Stimulated activated CD4-positive, alpha-beta T cell treated with anti-CD3 and anti-CD28 coated beads, Interleukin-4, amount 100 ng/mL, for 48 hours (primary cell): ENCODE measurements around the gene DSG2.

Experiments used
- DNase-seq, 2 donors: peaks; one replicate each; pipeline ENCODE4 v3.0.0-alpha.2; 2020; ENCODE audit warnings: low read depth in 2 of 2

The DSG2 gene

GRCh38 chr18:31590570-31590969 is 92.6 kb downstream of the DSG2 start:
- DNase-seq: no peak

- no peak for DNase-seq
Observed at GRCh38 chr18:31591113-31591512, 93.1 kb downstream of the DSG2 start.

DNA sequence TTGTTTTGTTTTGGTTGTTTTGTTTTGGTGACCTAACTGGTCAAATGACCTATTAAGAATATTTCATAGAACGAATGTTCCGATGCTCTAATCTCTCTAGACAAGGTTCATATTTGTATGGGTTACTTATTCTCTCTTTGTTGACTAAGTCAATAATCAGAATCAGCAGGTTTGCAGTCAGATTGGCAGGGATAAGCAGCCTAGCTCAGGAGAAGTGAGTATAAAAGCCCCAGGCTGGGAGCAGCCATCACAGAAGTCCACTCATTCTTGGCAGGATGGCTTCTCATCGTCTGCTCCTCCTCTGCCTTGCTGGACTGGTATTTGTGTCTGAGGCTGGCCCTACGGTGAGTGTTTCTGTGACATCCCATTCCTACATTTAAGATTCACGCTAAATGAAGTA is 93.7 kb downstream of the DSG2 start, which contains the start of gene TTR:
Gene TTR (plus strand): TSS at position 250 of the 400 bp plus-strand sequence. CDS start 26 bp downstream, at position 276.
- no peak for DNase-seq

- DNase-seq: no peak
Observed at GRCh38 chr18:31592506-31593157, 94.7 kb downstream of the DSG2 start.

- no peak for DNase-seq
Observed at GRCh38 chr18:31595121-31595771, 97.3 kb downstream of the DSG2 start.

GRCh38 chr18:31596081-31596872 is 98.3 kb downstream of the DSG2 start:
- no peak for DNase-seq

GRCh38 chr18:31598021-31598805 is 100.2 kb downstream of the DSG2 start:
- no peak for DNase-seq
